Right cardiac atrium (tissue), 5 donors: ENCODE data around the gene KCNA1. TPM values are rescaled to one million over a fixed set of nuclear protein-coding genes. Genes with fewer than 3 reads are reported as not detected.
A peak's percentile ranks its signal among the peaks of the same experiment; 100 is the strongest.
"Not testable (repeated sequence)": the region's sequence is repeated elsewhere in the genome, so short reads cannot be mapped to it uniquely, and the experiment has no call there.

Source experiments
- ATAC-seq, 2 donors: fragments of 200-7000 bp; cut with Tn5 transposase; one replicate each; pipeline versions ENCODE4 v1.8.0 to v1.9.1; 2020; ENCODE audit warnings: moderate library complexity in 2 of 2, mild to moderate bottlenecking in 1 of 2
- DNase-seq, 3 donors: peaks; one replicate each; pipeline ENCODE4 v3.0.0-alpha.2; 2020
- H3K27ac ChIP-seq: one replicate; pipeline ENCODE4 v1.5.1; 2013; ENCODE audit warnings: mild to moderate bottlenecking, low read length, control low read depth, moderate library complexity
- H3K27me3 ChIP-seq: one replicate; pipeline ENCODE4 v1.6.1; 2013; ENCODE audit not compliant: control insufficient read depth, insufficient read depth
- H3K4me1 ChIP-seq: one replicate; pipeline ENCODE4 v1.6.1; 2013; ENCODE audit warnings: low read length; ENCODE audit not compliant: control insufficient read depth, insufficient read depth
- H3K4me3 ChIP-seq: one replicate; pipeline ENCODE4 v1.5.1; 2013; ENCODE audit warnings: low read length, control low read depth
- H3K9me3 ChIP-seq: one replicate; pipeline ENCODE4 v1.6.1; 2013; ENCODE audit warnings: low read length; ENCODE audit not compliant: control insufficient read depth
- WGBS: extraction: QIAGEN DNeasy Blood & Tissue Kit; methylation state at CpG from one replicate; pipeline ENCODE4 v1.1.7; 2013; 5-methylcytosine and 5-hydroxymethylcytosine counted together
- intact Hi-C, 4 donors: fragments of 100-400 bp; cut with DNase I; formaldehyde crosslinking; loops; one replicate each; pipeline versions ENCODE4 v1.11.0 to v1.14.0; 2022 to 2023
- polyA plus RNA-seq: library from polyadenylated mRNA; stranded (reverse); fragments of 200-250 nt; gene quantifications from one replicate; pipeline ENCODE4 v1.2.3, GENCODE V29; 2013
- total RNA-seq, 4 donors: library from RNA; stranded (reverse); fragmentation: NEBNext Ultra II Directional; extraction: Animal tissue kit (Norgen Biotek cat#: 25700); gene quantifications; one replicate each; pipeline ENCODE4 v1.2.1, GENCODE V29; 2021
- donor health status: healthy with polysubstance abuse.
- donor health status: DM: no; HTN: yes; CAD: no.
- donor health status: DM: no; HTN: no; CAD: no.
- donor health status: DM: no; HTN: yes; CAD: no; lungs with severe emphysema.
- donor health status: DM: yes; HTN: yes; CAD: no.

Gene KCNA1
- total and polyA plus RNA-seq, 5 donors = 0.03 to 0.06 TPM; not detected in 3

DNA sequence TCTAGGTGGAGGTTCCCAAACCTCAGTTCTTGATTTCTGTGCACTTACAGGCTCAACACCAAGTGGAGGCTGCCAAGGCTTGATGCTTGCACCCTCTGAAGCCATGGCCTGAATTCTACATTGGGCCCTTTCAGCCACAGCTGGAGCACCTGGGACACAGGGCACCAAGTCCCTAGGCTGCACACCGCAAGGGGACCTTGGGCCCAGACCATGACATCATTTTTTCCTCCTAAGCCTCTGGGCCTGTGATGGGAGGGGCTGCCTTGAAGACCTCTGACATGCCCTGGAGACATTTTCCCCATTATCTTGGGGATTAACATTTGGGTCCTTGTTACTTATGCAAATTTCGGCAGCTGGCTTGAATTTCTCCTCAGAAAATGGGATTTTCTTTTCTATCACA lies 30.2 kb upstream of the KCNA1 start:
- H3K9me3 ChIP-seq, intact Hi-C loops, H3K4me1 ChIP-seq, DNase-seq, ATAC-seq, H3K4me3 ChIP-seq, H3K27ac ChIP-seq, H3K27me3 ChIP-seq: not testable (repeated sequence)
- 88% methylated on average over 2 of the region's 2 CpGs for WGBS

DNA sequence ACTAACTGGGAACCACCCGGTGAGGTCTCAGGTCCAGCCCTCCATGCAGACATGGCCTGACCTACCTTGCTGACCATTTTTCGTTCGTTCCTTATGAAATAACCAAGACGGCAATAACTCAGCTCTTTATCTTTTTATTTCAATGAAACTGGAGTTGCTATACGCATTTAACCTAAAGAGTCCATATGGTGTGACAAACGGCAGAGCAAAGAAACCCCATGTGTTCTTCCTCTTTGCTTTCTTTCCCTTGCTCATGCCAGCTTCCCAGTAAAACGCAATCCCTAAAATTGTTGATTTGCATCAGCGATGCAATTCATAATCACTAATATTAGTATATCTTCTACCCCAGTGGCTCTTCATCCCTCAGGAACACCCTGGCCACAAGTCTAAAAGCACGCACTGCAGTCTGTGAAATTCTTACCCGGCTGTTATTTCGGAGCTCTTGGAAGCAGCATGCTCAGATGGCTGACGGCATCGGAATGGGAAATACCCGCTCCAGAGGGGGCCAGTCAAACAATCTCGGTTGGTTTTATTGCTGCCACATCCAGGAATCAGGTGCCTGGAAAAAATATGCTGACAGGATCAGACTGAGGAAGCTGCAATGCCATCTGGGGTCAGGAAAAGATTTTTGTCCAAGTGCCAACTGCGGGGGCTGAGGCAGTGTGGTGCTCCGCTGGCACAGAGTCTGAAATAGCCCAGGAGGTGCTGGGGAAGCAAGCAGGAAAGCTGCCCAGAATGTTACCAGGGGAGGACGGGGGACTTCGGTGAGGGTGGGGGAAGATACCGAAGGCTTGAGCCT lies 28.2 kb upstream of the KCNA1 start:
- Histone ChIP-seq H3K9me3 (no peaks in the 10 kb centered on the region), H3K27ac (no peak overlapping the region), H3K4me1 (no peaks in the 10 kb centered on the region), H3K4me3 (peak overlapping the region; percentile 23), H3K27me3 (no peaks in the 10 kb centered on the region)
- DNase-seq = peak in 2 of 3 donors; percentile 58 to 68
- intact Hi-C loops = no loop called here
- ATAC-seq = peak; percentile 62 to 67
- WGBS = 65% methylated on average over 20 of the region's 20 CpGs

- intact Hi-C loops = no loop called here
- ATAC-seq (no peak), DNase-seq (no peak)
- H3K27me3 ChIP-seq = peaks cover 3% of the 10 kb centered on the region
- no peaks in the 10 kb centered on the region for H3K4me1 ChIP-seq
- no peak overlapping the region for H3K27ac ChIP-seq
- no peaks in the 10 kb centered on the region for H3K9me3 ChIP-seq
- WGBS = 83% methylated on average over 5 of the region's 5 CpGs
- H3K4me3 ChIP-seq = no peak overlapping the region
Observed at GRCh38 chr12:4891866-4892265, 17.8 kb upstream of the KCNA1 start.

- no peak for ATAC-seq
- H3K27me3 ChIP-seq = peaks cover 3% of the 10 kb centered on the region
Observed at GRCh38 chr12:4892418-4892817, 17.3 kb upstream of the KCNA1 start.

DNA sequence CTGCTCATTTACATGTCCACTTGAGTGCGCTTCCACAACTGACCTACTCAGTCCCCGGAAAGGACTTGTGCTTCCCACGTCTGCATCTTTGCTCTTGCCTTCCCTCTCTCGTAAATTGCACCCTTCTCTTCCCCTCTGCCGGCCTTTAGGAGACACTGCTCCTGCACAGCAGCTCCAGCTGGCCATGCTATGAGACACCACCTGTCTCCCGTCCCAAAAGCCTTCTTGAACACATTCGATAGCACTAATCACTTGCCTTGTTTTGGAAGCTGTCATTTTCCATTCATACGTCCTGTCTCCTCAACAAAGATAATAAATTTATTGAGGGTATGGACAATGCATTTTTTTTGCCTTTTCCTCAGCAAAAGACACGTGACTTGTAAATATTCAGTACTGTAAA lies 15.7 kb upstream of the KCNA1 start:
- intact Hi-C loops = no loop called here
- no peak for DNase-seq
- Histone ChIP-seq H3K4me1 (no peaks in the 10 kb centered on the region), H3K9me3 (no peaks in the 10 kb centered on the region), H3K4me3 (no peak overlapping the region), H3K27me3 (peaks cover 3% of the 10 kb centered on the region), H3K27ac (no peak overlapping the region)
- no peak for ATAC-seq
- WGBS = 59% methylated on average over 9 of the region's 9 CpGs

More at GRCh38 chr12:4892418-4892817, 17.3 kb upstream of the KCNA1 start:
- intact Hi-C loops = no loop called here
- H3K4me1 ChIP-seq = no peaks in the 10 kb centered on the region
- H3K27ac ChIP-seq = no peak overlapping the region
- H3K4me3 ChIP-seq = no peak overlapping the region
- no peak for DNase-seq
- whole genome bisulfite sequencing = 84% methylated on average over 1 of the region's 1 CpG
- H3K9me3 ChIP-seq = no peaks in the 10 kb centered on the region

DNA sequence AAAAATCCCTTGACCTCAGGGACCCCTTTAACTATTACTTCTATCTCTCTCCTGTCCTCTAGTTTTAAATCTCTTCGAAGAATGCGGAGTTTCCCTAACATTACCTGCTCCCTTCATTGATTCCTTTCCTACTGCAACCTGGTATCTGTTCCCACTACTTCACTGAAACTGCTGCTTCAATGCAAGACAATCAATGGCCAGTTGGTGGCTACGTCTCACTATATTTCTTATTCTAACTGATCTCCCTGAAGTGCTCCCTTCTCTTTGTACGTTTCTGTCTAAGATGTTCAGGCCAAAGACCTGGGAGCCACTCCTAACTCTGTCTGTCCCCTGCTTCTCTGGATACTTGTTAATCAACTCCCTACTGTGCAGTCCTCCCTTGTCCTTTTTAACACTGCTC lies 10.3 kb upstream of the KCNA1 start:
- DNase-seq (no peak), ATAC-seq (no peak)
- intact Hi-C loops = no loop called here
- no peak overlapping the region for H3K4me3 ChIP-seq
- H3K9me3 ChIP-seq = no peaks in the 10 kb centered on the region
- 55% methylated on average over 4 of the region's 4 CpGs for WGBS
- peaks cover 1% of the 10 kb centered on the region for H3K4me1 ChIP-seq
- no peaks in the 10 kb centered on the region for H3K27me3 ChIP-seq
- H3K27ac ChIP-seq = no peak overlapping the region

DNA sequence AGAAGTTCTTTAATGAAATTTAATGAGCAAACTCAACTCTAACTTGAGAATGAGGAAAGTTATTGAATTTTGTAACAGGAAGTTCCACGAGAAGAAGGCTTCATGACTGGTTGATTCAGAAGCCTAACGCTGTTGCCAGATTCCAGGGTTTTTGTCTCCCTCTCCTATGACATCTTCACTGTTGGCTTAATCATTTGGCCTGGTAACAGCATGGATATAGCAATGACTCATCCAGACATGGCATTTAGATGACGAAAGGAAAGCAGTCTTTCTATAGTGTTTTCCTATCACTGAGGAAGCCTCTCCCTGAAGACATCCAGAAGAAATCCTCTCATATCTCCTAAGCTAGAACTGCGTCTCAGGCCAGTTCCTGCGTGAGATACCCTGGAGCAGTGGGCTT lies 9.4 kb upstream of the KCNA1 start:
- ATAC-seq (no peak), DNase-seq (no peak)
- intact Hi-C loops = no loop called here
- Histone ChIP-seq H3K27me3 (no peaks in the 10 kb centered on the region), H3K9me3 (no peaks in the 10 kb centered on the region), H3K27ac (no peak overlapping the region), H3K4me1 (peaks cover 1% of the 10 kb centered on the region), H3K4me3 (no peak overlapping the region)
- 60% methylated on average over 5 of the region's 5 CpGs for WGBS

DNA sequence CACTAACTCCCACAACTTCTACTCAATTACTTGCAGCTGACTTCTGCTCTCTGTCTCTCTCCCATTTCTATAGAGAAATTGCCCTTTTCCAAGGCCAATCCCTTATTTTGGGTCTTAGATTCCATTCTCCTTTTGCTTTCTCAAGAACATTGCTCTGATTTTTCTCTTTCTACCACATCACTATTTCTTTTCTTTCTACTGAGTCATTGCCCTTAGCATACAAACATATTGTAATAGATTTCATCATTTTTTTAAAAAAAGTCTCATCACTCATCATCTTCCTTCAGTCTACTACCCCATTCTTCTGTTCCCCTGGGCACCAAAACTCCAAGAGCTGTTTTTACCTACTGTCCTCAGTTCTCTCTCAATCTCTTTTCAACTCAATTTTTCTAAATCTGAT lies 4.4 kb upstream of the KCNA1 start:
- no peak overlapping the region for H3K4me3 ChIP-seq

GRCh38 chr12:4908684-4909409 lies 858 bp upstream of the KCNA1 start:
- no peaks in the 10 kb centered on the region for H3K9me3 ChIP-seq
- no peak for DNase-seq
- peak in 1 of 2 donors; percentile 39 for ATAC-seq
- H3K27me3 ChIP-seq = peaks cover 2% of the 10 kb centered on the region
- H3K4me1 ChIP-seq = peaks cover 2% of the 10 kb centered on the region
- peak overlapping the region; percentile 57 for H3K4me3 ChIP-seq
- intact Hi-C loops = no loop called here
- 3% methylated on average over 31 of the region's 31 CpGs for WGBS
- H3K27ac ChIP-seq = no peak overlapping the region

More for the DNA sequence above, 4.4 kb upstream of the KCNA1 start:
- Histone ChIP-seq H3K27me3 (peaks cover 2% of the 10 kb centered on the region), H3K4me1 (peaks cover 4% of the 10 kb centered on the region), H3K9me3 (no peaks in the 10 kb centered on the region), H3K27ac (no peak overlapping the region)
- intact Hi-C loops = no loop called here
- DNase-seq = no peak
- ATAC-seq = no peak

GRCh38 chr12:4909410-4909733 lies 333 bp upstream of the KCNA1 start:
- peaks cover 2% of the 10 kb centered on the region for H3K27me3 ChIP-seq
- peaks cover 2% of the 10 kb centered on the region for H3K4me1 ChIP-seq
- no peak overlapping the region for H3K27ac ChIP-seq
- H3K4me3 ChIP-seq = peak overlapping the region; percentile 57
- intact Hi-C loops = no loop called here
- WGBS = under 1% methylated on average over 24 of the region's 24 CpGs
- ATAC-seq (peak; percentile 10 to 15), DNase-seq (peak in 2 of 3 donors; percentile 15 to 41)
- H3K9me3 ChIP-seq = no peaks in the 10 kb centered on the region

GRCh38 chr12:4910502-4911315 lies 1.0 kb downstream of the KCNA1 start:
- peaks cover 2% of the 10 kb centered on the region for H3K27me3 ChIP-seq
- WGBS = 1% methylated on average over 49 of the region's 49 CpGs
- ATAC-seq = no peak

More at GRCh38 chr12:4910502-4911315, 1.0 kb downstream of the KCNA1 start:
- Histone ChIP-seq H3K27ac (no peak overlapping the region), H3K9me3 (no peaks in the 10 kb centered on the region), H3K4me1 (peaks cover 2% of the 10 kb centered on the region), H3K4me3 (peak overlapping the region; percentile 57)
- intact Hi-C loops = no loop called here
- DNase-seq = no peak
